GM18505 (cell line): Measurements from ENCODE around the gene ZNF213.
"Not testable (repeated sequence)": the region's sequence is repeated elsewhere in the genome, so short reads cannot be mapped to it uniquely, and the experiment has no call there.

Experiments used
- ATAC-seq: cut with Tn5 transposase; IDR thresholded peaks from one replicate; pipeline ENCODE4 v1.9.1; 2021; ENCODE audit not compliant: unreplicated experiment
- POLR2A ChIP-seq: IDR thresholded peaks from 4 replicates; pipeline ENCODE4 v1.6.1; 2011; ENCODE audit warnings: borderline replicate concordance; ENCODE audit not compliant: insufficient read depth, insufficient read length; ENCODE audit errors: extremely low read depth

ZNF213 gene

DNA sequence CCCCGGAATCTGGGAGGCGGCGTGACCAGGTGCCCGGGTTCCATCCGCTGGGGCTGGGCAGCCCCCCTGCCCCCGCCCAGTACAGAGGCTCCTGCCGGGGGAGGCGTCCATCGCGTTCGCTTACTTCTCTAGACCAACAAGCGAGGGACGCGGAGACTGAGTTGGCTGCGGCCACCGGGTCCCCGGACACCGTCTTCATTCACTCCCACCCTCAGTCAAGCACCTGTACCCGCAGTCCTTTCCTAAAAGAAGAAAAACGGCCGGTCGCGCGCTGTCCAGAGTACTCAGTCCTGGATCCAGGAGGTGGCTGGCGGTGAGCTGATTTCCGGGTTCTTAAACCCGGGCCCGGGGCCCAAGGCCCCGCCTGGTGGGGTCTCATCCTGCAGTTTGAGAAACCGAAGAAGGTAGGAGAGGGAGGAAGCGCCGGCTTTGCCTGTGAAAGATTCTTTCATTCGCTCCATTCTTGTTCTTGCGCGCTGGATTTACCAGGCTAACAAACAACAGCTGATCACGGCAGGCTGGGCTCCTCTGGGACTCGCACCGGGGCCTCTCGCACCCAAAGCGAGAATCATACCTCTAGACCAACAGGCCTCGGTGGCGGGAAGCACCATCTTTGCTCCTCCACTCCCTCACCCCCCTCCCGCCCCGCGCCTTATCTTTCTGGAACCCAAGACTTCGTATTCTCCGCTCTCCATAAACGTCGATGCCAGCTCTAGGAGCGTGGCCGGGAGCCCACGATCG, 35.8 kb downstream of the ZNF213 start:
- no peak for ATAC-seq
- TF ChIP-seq POLR2A = no peak

GRCh38 chr16:3171181-3171854, 36.5 kb downstream of the ZNF213 start:
- no peak for ATAC-seq
- TF ChIP-seq POLR2A = peak; percentile 33

DNA sequence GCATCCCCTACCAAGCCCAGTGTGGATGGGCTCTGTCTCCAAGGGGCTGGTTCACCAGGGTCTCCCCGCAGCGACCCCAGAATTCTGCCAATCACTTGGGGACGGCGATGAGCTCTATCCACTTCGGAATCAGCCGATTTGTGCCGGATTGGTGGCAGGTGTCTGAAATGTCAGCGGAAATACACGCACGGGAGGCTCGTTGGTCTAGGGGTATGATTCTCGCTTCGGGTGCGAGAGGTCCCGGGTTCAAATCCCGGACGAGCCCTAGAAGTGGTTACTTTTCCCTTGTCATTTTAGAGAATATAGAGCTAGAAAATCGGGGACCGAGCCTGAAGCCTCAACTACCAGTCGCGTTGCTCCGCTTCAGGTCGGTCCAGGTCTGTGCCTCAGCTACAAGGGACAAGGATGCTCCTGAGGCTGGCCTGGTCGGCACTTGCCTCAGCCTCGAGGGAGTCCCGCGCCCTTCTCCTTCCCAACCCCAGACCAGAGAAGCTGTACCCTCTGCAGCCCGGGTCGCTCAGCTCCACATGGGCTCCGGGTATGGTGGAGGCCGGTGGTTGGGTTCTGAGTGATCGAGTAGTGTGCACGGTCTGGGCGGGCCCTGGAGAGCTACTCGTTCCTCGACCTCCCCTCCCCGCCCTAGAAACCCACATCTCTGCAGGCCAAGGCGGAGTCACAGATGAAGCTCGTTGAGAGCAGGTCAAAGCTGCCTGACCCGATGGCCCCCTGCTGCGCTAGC, 37.2 kb downstream of the ZNF213 start:
- TF ChIP-seq POLR2A = no peak
- ATAC-seq = no peak

GRCh38 chr16:3173892-3174617, 39.2 kb downstream of the ZNF213 start:
- no peak for TF ChIP-seq POLR2A
- no peak for ATAC-seq

DNA sequence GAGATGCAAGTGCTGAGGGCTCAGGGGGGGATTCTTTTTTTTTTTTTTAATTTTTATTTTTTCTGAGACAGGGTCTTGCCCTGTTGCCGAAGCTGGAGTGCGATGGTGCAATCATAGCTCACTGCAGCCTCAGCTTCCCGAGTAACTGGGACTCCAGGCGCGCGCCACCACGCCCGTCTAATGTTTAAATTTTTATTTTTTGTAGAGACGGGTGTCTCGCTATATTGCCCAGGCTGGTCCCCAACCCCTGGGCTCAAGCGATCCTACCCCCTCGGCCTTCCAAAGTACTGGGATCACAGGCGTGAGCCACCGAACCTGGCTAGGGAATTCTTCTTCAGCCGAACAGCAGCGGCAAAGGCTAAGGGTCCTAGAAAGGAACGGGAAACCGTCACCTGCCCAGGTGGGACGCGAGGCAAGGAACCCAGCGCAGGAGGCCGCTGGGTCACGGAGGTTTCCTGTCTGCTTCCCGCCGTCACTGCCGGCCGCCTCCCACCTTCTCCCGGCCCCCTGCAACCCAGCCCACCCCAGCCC, 39.9 kb downstream of the ZNF213 start:
- TF ChIP-seq POLR2A = no peak
- no peak for ATAC-seq

GRCh38 chr16:3175157-3176093, 40.6 kb downstream of the ZNF213 start:
- TF ChIP-seq POLR2A = no peak
- no peak for ATAC-seq

DNA sequence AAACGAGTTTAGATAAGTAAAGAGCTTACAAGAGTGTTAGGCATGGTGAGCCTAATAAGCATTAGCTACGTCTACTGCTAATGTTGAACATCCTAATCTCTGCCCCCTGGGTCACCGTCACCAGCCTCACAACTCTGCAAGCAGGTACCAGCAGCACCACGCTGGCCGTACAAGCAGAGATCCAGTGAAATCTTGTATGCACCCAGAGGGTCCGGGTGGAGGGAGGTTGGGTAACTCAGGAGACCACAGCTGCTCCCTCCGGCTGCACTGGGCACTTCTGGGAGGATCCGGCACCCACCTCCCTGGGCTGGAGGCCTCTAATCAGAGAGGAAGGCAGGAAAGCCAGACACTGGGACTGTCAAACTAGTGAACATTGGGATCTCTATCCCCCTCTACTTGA, 44.8 kb downstream of the ZNF213 start:
- TF ChIP-seq POLR2A = no peak
- no peak for ATAC-seq

DNA sequence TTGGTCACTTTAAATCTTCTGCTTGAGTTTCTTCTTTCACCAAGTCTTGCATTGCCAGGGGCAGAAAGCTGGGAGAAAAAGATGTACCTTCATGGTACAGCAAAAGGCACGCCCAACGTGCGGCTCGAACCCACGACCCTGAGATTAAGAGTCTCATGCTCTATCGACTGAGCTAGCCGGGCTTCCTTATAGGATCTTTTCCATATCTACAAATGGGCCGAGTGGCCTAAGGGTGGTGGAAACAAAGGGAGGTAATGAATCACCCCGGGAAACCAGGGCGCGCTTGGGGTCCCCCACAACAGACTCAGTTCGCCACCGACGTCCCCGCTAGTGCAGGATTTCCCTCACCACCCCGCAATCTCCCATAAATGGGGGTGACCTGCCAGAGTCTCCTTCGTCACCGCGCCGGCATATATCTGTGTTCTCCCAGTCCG, 45.6 kb downstream of the ZNF213 start:
- ATAC-seq = no peak
- TF ChIP-seq POLR2A = no peak

DNA sequence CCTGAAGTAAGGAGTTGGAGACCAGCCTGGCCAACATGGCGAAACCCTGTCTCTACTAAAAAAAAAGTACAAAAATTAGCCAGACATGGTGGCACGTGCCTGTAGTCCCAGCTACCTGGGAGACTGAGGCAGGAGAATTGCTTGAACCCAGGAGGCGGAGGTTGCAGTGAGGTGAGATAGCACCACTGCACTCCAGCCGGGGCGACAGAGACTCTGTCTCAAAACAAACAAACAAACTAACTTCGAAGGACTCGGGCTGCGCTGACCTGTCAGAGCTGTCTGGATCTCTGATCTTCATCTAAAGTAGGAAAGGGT, 47.4 kb downstream of the ZNF213 start:
- ATAC-seq = not testable (repeated sequence)

DNA sequence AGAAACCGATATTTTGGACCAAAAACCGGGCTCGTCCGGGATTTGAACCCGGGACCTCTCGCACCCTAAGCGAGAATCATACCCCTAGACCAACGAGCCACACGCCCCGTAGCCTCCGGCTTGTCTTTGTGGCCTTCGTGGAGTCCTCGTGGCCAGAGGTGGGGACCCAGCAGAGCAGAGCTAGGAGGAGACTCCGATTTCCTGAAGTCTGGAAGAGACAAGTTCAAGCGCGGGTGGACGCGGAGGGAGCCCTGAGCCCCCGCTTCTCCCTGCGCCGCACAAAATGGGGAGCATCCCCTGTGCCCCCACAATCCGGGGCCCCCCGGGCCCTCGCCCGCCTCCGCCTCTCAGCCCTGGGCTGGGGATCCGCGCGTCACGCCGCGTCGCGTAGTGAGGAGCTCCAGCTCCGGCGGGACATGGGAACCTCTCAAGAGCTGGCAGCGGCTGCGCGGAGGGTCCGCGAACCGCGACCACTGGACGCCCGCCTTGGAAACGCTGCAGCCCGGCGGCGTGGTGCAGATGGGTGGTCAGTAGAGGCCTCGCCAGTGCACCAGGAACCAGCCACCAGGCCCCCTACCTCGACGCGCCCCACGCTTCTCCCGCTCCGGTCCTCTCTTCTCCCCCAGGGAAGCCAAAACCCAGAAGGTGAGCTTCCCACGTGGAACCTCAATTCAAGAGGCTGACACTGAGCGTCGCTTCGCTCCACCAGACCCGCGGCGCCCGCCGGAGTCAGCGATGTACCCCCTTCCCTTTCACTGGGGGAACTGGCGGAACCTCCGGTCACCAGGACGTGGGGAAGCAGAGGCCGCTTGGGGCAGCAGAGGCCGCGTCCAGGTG, 48.0 kb downstream of the ZNF213 start:
- ATAC-seq = no peak

DNA sequence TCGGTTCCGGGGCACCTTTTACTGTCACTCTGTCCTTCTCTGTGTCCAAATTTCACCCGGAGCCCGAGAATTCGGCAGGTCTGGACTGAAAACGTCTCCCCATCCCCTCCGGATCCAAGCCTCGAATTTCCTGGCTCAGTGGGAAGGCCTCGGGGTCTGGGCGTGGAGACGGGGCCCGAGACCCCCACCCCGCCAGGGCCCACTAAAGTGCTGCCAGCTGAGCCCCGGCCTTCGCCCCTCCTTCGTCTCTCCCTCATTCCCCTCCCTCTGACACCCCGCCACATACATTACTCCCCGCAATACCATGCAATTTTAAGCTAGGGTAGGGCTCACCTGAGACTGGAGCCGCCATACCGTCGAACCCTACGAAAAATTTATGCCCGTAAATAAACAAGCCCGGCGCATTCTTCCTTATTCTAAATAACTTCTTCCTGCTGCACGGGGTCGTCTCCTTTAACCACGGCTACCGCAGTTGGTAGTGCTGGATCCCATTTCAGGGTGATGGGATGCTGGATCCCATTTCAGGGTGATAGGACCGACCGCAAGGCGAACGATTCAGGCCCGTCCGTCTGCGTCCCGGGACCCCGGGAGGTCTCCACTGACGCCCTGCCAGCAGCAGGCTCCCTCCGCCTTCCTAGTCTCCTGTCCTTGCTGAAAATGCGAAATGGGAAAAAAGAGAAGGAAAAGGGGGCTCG, 48.8 kb downstream of the ZNF213 start:
- no peak for TF ChIP-seq POLR2A
- no peak for ATAC-seq

More for the DNA sequence above, 48.0 kb downstream of the ZNF213 start:
- no peak for TF ChIP-seq POLR2A
